A549 (cell line): ENCODE measurements around the gene ARHGEF11. TPM values are rescaled to one million over a fixed set of nuclear protein-coding genes. Genes with fewer than 3 reads are reported as not detected.

ENCODE experiments used
- ATAC-seq, 2 experiments: fragments of 200-7000 bp in 1 of 2; fragments of >200 bp in 1 of 2; cut with Nextera tagmentation in 1 of 2; cut with Tn5 transposase in 1 of 2; 3 replicates each; pipeline versions ENCODE4 v1.8.0 to v1.9.1; 2018 to 2020; ENCODE audit warnings: mild to moderate bottlenecking in 1 of 2, moderate library complexity in 1 of 2
- CTCF ChIA-PET: fragments of 300-600 bp; sonication (Branson Sonifier 250); formaldehyde crosslinking; extraction: SDS; loops from one replicate; lab custom pipeline; 2021; ENCODE audit warnings: antibody characterized with exemption, inconsistent platforms; lab: Yijun Ruan, JAX
- POLR2A ChIA-PET: fragments of 350-600 bp; formaldehyde crosslinking; extraction: SDS; loops from one replicate; lab custom pipeline; 2021; ENCODE audit warnings: antibody characterized with exemption, inconsistent platforms; lab: Yijun Ruan, JAX
- DNase-seq, 2 experiments: peaks; one replicate each; pipeline versions ENCODE4 v3.0.0 to v3.0.0-alpha.2; 2011 to 2016; ENCODE audit warnings: low read depth in 1 of 2, low spot score in 1 of 2
- FAIRE-seq: peaks from 2 replicates; lab custom pipeline; 2011; peaks lifted over from hg19 to GRCh38; lab: Jason Lieb, UNC
- H3K27ac ChIP-seq, 2 experiments: fragments of >200 bp; sonication (Bioruptor Twin); formaldehyde crosslinking; 3 replicates each; pipeline ENCODE4 v1.5.1; 2016 to 2017
- H3K4me1 ChIP-seq: fragments of >200 bp; sonication (Bioruptor Twin); formaldehyde crosslinking; 3 replicates; pipeline ENCODE4 v1.6.1; 2016
- H3K4me2 ChIP-seq: fragments of >200 bp; sonication (Bioruptor Twin); formaldehyde crosslinking; 3 replicates; pipeline ENCODE4 v1.6.1; 2016
- H3K4me3 ChIP-seq: fragments of >200 bp; sonication (Bioruptor Twin); formaldehyde crosslinking; 3 replicates; pipeline ENCODE4 v1.5.1; 2016
- H3K9me3 ChIP-seq: fragments of >200 bp; sonication (Bioruptor Twin); formaldehyde crosslinking; 3 replicates; pipeline ENCODE4 v1.6.1; 2016
- ATOH8 ChIP-seq: fragments of 250-450 bp; sonication (Bioruptor Pico); IDR thresholded peaks from 2 replicates; pipeline ENCODE4 v1.5.0; 2020; ENCODE audit warnings: low read depth, mild to moderate bottlenecking, moderate library complexity
- BHLHE40 ChIP-seq: IDR thresholded peaks from 2 replicates; pipeline ENCODE4 v1.6.1; 2012; ENCODE audit warnings: low read depth, low read length, inconsistent platforms
- CBX2 ChIP-seq: fragments of 200-600 bp; sonication (generic); IDR thresholded peaks from 2 replicates; pipeline ENCODE4 v1.6.1; 2016; ENCODE audit warnings: low read depth, mild to moderate bottlenecking, borderline replicate concordance
- CHD4 ChIP-seq: fragments of 200-600 bp; sonication (generic); IDR thresholded peaks from 2 replicates; pipeline ENCODE4 v1.6.1; 2016; ENCODE audit warnings: antibody characterized with exemption, mild to moderate bottlenecking, borderline replicate concordance
- E2F6 ChIP-seq: IDR thresholded peaks from 2 replicates; pipeline ENCODE4 v1.6.1; 2012; ENCODE audit warnings: low read depth, borderline replicate concordance
- EP300 ChIP-seq, 2 experiments: fragments of >200 bp; sonication (Bioruptor Twin); formaldehyde crosslinking; IDR thresholded peaks; 2 replicates in 1 of 2; 3 replicates in 1 of 2; pipeline ENCODE4 v1.6.1; 2016 to 2017
- FOSB ChIP-seq: fragments of 250-450 bp; sonication (Bioruptor Pico); IDR thresholded peaks from 2 replicates; pipeline ENCODE4 v1.5.0; 2020; ENCODE audit warnings: mild to moderate bottlenecking, moderate library complexity
- HEYL ChIP-seq: fragments of 250-450 bp; sonication (Bioruptor Pico); IDR thresholded peaks from 2 replicates; pipeline ENCODE4 v1.8.0; 2021; ENCODE audit warnings: mild to moderate bottlenecking, moderate library complexity
- HOXA7 ChIP-seq: fragments of 250-450 bp; sonication (Bioruptor Pico); IDR thresholded peaks from 2 replicates; pipeline ENCODE4 v1.5.0; 2020; ENCODE audit warnings: mild to moderate bottlenecking, moderate library complexity
- HOXB5 ChIP-seq: fragments of 250-450 bp; sonication (Bioruptor Pico); IDR thresholded peaks from 2 replicates; pipeline ENCODE4 v1.5.0; 2020; ENCODE audit warnings: mild to moderate bottlenecking, moderate library complexity
- JUN ChIP-seq, 2 experiments: fragments of >200 bp; sonication (Bioruptor Twin); formaldehyde crosslinking; IDR thresholded peaks; 2 replicates in 1 of 2; 3 replicates in 1 of 2; pipeline ENCODE4 v1.6.1; 2016 to 2017
- JUNB ChIP-seq: fragments of >200 bp; sonication (Bioruptor Twin); formaldehyde crosslinking; IDR thresholded peaks from 2 replicates; pipeline ENCODE4 v1.6.1; 2016
- MAFK ChIP-seq: fragments of 450-650 bp; IDR thresholded peaks from 2 replicates; pipeline ENCODE4 v1.6.1; 2014; ENCODE audit not compliant: partially characterized antibody
- MAZ ChIP-seq: fragments of 150-350 bp; IDR thresholded peaks from 2 replicates; pipeline ENCODE4 v1.6.1; 2014; ENCODE audit warnings: antibody characterized with exemption, low read depth, low read length, borderline replicate concordance
- NFE2L2 ChIP-seq: fragments of 150-350 bp; conservative IDR thresholded peaks from 2 replicates; pipeline ENCODE4 v1.6.1; 2014; ENCODE audit warnings: low read length
- NPAS2 ChIP-seq: fragments of 250-450 bp; sonication (Bioruptor Pico); IDR thresholded peaks from 2 replicates; pipeline ENCODE4 v1.8.0; 2022; ENCODE audit warnings: mild to moderate bottlenecking, moderate library complexity, borderline replicate concordance
- POLR2AphosphoS2 ChIP-seq: conservative IDR thresholded peaks from 2 replicates; pipeline ENCODE4 v1.6.1; 2012; ENCODE audit warnings: low read length, improper control_type of control experiment, inconsistent platforms
- REST ChIP-seq: fragments of 200-600 bp; sonication (generic); IDR thresholded peaks from 2 replicates; pipeline ENCODE4 v1.6.1; 2016; ENCODE audit warnings: antibody characterized with exemption, mild to moderate bottlenecking, moderate library complexity
- RNF2 ChIP-seq: fragments of 200-600 bp; sonication (generic); IDR thresholded peaks from 2 replicates; pipeline ENCODE4 v1.6.1; 2016; ENCODE audit warnings: low read depth, mild to moderate bottlenecking, antibody characterized with exemption, moderate library complexity, borderline replicate concordance
- ZSCAN20 ChIP-seq: fragments of 250-450 bp; sonication (Bioruptor Pico); IDR thresholded peaks from 2 replicates; pipeline ENCODE4 v1.8.0; 2022; ENCODE audit warnings: mild to moderate bottlenecking, moderate library complexity
- WGBS: methylation state at CpG from one replicate; pipeline ENCODE4 v1.1.6; 2017; ENCODE audit errors: missing lambda C conversion rate; 5-methylcytosine and 5-hydroxymethylcytosine counted together
- polyA plus RNA-seq, 4 experiments: library from polyadenylated mRNA; depleted of rRNA in 3 of 4; stranded (reverse); fragments of >200 nt; fragmentation: RNase III in 1 of 4; extraction: RNeasy Plus Mini Kit Qiagen cat#74134 plus additional on column Dnase treatment in 1 of 4; gene quantifications; 2 replicates in 3 of 4; 3 replicates in 1 of 4; pipeline ENCODE4 v1.2.3, GENCODE V29; 2011 to 2017
- TF ChIP-seq, protein P1 (sequence below): fragments of 250-450 bp; sonication (Bioruptor Pico); IDR thresholded peaks from 2 replicates; pipeline ENCODE4 v1.5.0; 2021; ENCODE audit warnings: mild to moderate bottlenecking, moderate library complexity, borderline replicate concordance

Gene ARHGEF11
- polyA plus RNA-seq, 2 of the 4 experiments (the other 2 are of a cell fraction) = 15.7 to 17.1 TPM

DNA sequence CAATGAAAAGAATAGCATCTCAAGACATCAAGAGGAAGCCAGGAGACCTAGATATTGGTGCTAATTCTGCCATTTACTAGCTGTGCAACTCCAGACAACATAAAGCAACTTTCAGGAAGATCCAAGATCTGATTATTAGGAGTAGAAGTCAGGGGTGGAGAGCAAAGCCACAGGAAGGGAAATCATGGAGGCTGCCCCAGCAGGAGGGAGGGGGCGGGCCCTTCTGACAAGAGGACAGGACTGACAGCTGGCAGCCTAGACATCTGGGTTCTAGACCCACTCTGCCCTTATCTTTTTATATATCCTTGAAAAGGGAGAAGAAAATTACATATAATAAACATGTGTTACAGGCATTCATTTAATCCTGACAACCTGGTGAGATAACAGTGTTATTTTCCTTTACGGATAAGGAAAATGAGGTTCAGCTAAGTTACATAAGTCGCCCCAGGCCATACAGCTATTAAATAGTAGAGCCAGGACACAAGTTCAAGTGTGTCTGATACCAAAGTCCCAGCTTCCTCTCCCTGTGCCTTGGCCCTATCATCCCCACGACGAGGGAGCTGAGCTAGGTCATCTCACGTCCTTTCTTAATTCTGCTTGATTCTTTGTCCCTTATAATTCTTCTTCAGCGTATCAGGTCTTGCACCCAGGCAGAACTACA, 46.6 kb downstream of the ARHGEF11 start (continued):
- TF ChIP-seq REST = no peak
- no peak for TF ChIP-seq ZSCAN20 (CRISPR knock-in tag)
- TF ChIP-seq NFE2L2 = no peak
- TF ChIP-seq JUNB = no peak
- no peak for TF ChIP-seq JUN (IDR thresholded peaks at IDR 0.05)

DNA sequence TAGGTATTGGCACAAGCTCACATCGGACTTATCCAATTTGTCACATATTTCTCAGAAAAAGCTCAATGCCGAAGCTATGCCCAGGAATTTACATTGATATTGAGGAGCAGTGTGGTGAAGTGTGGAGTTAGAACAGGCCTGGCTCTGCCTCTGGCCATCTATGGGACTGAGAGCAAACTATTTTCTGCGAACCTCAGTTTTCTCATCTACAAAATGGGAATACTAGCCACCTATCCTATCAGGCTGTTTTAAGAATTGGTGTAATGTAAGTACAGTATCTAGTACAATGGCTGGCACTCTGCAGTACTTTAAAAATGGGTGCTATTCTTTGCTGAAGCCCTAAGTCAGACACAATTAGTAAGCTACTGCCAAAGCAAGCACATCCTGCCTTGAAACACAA, 47.2 kb downstream of the ARHGEF11 start:
- no peak for DNase-seq
- POLR2A ChIA-PET = no interaction called here
- TF ChIP-seq HOXA7 (no peak), E2F6 (no peak), MAFK (no peak), HOXB5 (CRISPR knock-in tag) (no peak), MAZ (no peak), HEYL (CRISPR knock-in tag) (no peak), RNF2 (no peak), FOSB (no peak), EP300 (IDR thresholded peaks at IDR 0.05) (no peak), ATOH8 (CRISPR knock-in tag) (no peak), NPAS2 (CRISPR knock-in tag) (no peak), CBX2 (no peak), BHLHE40 (no peak), POLR2AphosphoS2 (no peak), NFE2L2 (no peak), CHD4 (no peak)
- TF ChIP-seq, protein P1, sequence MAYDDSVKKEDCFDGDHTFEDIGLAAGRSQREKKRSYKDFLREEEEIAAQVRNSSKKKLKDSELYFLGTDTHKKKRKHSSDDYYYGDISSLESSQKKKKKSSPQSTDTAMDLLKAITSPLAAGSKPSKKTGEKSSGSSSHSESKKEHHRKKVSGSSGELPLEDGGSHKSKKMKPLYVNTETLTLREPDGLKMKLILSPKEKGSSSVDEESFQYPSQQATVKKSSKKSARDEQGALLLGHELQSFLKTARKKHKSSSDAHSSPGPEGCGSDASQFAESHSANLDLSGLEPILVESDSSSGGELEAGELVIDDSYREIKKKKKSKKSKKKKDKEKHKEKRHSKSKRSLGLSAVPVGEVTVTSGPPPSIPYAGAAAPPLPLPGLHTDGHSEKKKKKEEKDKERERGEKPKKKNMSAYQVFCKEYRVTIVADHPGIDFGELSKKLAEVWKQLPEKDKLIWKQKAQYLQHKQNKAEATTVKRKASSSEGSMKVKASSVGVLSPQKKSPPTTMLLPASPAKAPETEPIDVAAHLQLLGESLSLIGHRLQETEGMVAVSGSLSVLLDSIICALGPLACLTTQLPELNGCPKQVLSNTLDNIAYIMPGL (CRISPR knock-in tag) = no peak
- TF ChIP-seq, all 56 proteins: peak for 0
- Histone ChIP-seq H3K27ac (no peak overlapping the region), H3K4me1 (no peaks in the 10 kb centered on the region), H3K9me3 (no peaks in the 10 kb centered on the region), H3K4me3 (no peak overlapping the region), H3K4me2 (no peak overlapping the region)
- no peak for ATAC-seq
- WGBS = 94% methylated on average over 3 of the region's 3 CpGs
- FAIRE-seq = no peak
- CTCF ChIA-PET = interaction anchor here (1.0 to 1.2 kb wide), 3 partner anchors 18 to 158 kb away, joined by 3 to 4 read pairs (median 3); no protein-coding TSS in a partner anchor
